Colonic mucosa (tissue), 4 donors: ENCODE data around the gene EFCAB11. TPM values are rescaled to one million over a fixed set of nuclear protein-coding genes. Genes with fewer than 3 reads are reported as not detected.

Experiments
- DNase-seq: peaks from one replicate; pipeline ENCODE4 v3.0.0-alpha.2; 2020
- H3K27ac ChIP-seq: fragments of 200-600 bp; one replicate; pipeline ENCODE4 v1.8.0; 2021
- H3K27me3 ChIP-seq: fragments of 200-600 bp; one replicate; pipeline ENCODE4 v1.8.0; 2021
- H3K36me3 ChIP-seq: fragments of 200-600 bp; one replicate; pipeline ENCODE4 v1.8.0; 2021
- H3K4me1 ChIP-seq: fragments of 200-600 bp; one replicate; pipeline ENCODE4 v1.8.0; 2021; ENCODE audit warnings: mild to moderate bottlenecking
- H3K4me3 ChIP-seq: fragments of 200-600 bp; one replicate; pipeline ENCODE4 v1.8.0; 2021
- H3K9ac ChIP-seq, 2 donors: one replicate each; pipeline ENCODE4 v1.7.0; 2013; ENCODE audit warnings: control low read depth in 2 of 2, low read depth in 2 of 2, low read length in 2 of 2
- H3K9me3 ChIP-seq: fragments of 200-600 bp; one replicate; pipeline ENCODE4 v1.8.0; 2021
- CTCF ChIP-seq: fragments of 200-600 bp; IDR thresholded peaks from one replicate; pipeline ENCODE4 v1.8.0; 2022; ENCODE audit warnings: antibody characterized with exemption, mild to moderate bottlenecking
- intact Hi-C: fragments of 100-400 bp; cut with DNase I; formaldehyde crosslinking; loops from one replicate; pipeline ENCODE4 v1.14.1; 2022
- total RNA-seq, 2 donors: library from RNA; stranded (reverse); fragmentation: NEBNext Ultra II Directional in 1 of 2; extraction: Animal tissue kit (Norgen Biotek cat#: 25700) in 1 of 2; gene quantifications; one replicate each; pipeline ENCODE4 v1.2.1, GENCODE V29; 2021
- donor health status: healthy.
- donor health status: DM: no; HTN: no; CAD: no.
- donor health status: DM: no; HTN: no; CAD: no.

The EFCAB11 gene
- total RNA-seq, 2 donors from 2014 or later: 12.1 to 14.1 TPM

GRCh38 chr14:89765346-89765745 is 189.2 kb downstream of the EFCAB11 start:
- Histone ChIP-seq H3K27ac (no peak overlapping the region), H3K9me3 (no peaks in the 10 kb centered on the region), H3K4me3 (no peak overlapping the region), H3K4me1 (no peaks in the 10 kb centered on the region), H3K27me3 (no peaks in the 10 kb centered on the region), H3K9ac (no peak overlapping the region), H3K36me3 (no peaks in the 10 kb centered on the region)
- no peak for TF ChIP-seq CTCF
- intact Hi-C loops: loop anchor here (10.0 kb wide), 1 partner anchor 591 kb away; no protein-coding TSS in a partner anchor
- DNase-seq: no peak

DNA sequence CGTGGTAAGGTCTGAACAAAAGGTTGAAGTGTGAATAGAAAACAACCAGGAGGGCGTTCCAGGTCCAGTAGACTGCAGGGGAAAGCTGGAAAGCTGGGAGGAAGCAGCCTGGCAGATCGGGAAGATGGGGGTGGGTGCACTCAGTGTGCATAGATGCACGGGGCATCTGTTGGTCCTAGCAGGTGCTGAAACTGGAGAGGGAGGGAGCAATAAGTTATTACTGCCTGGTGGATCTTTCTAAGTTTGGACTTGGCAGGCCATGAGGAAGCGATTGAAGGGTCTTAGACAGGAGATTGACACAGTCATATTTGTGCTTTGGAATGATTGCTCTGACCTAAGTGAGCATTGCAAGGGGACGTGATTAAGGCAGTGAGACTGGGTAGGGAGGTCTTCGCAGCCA is 194.4 kb downstream of the EFCAB11 start:
- Histone ChIP-seq H3K4me1 (no peaks in the 10 kb centered on the region), H3K27me3 (no peaks in the 10 kb centered on the region), H3K4me3 (no peak overlapping the region), H3K9ac (no peak overlapping the region), H3K9me3 (no peaks in the 10 kb centered on the region), H3K36me3 (no peaks in the 10 kb centered on the region), H3K27ac (no peak overlapping the region)
- no peak for DNase-seq
- intact Hi-C loops: loop anchor here (10.0 kb wide), 1 partner anchor 585 kb away; no protein-coding TSS in a partner anchor
- no peak for TF ChIP-seq CTCF

DNA sequence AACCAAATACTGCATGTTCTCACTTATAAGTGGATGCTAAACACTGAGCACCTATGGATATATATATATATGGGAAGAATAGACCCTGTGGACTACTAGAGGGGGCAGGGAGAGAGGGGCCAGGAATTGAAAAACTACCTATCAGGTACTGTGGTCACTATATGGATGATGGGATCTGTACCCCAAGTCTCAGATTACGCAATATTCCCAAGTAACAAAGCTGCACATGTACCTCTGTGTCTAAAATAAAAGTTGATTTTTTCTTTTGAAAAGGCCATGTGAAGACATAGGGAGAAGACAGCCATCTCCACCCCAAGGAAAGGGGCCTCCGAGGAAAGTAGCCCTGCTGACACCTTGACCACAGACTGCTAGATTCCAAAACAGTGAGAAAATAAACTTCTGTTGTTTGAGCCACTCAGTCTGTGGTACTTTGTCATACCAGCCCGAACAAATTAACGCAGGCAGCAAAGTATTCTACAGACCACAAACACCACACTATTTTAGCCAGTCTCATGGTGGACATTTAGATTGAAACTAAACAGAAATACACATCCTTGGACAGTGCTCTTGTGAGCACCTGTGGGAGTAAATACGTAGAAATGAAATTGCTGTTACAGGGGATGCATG is 197.1 kb downstream of the EFCAB11 start:
- intact Hi-C loops: no loop called here
- no peak for TF ChIP-seq CTCF
- Histone ChIP-seq H3K27ac (no peak overlapping the region), H3K9me3 (no peaks in the 10 kb centered on the region), H3K36me3 (no peaks in the 10 kb centered on the region), H3K4me1 (no peaks in the 10 kb centered on the region), H3K9ac (no peak overlapping the region), H3K4me3 (no peak overlapping the region), H3K27me3 (no peaks in the 10 kb centered on the region)
- DNase-seq: no peak

- no peak overlapping the region for H3K4me3 ChIP-seq
- no peak overlapping the region for H3K9ac ChIP-seq
- TF ChIP-seq CTCF: no peak
- H3K9me3 ChIP-seq: no peaks in the 10 kb centered on the region
- intact Hi-C loops: no loop called here
- peak; percentile 23 for DNase-seq
- H3K27me3 ChIP-seq: no peaks in the 10 kb centered on the region
- H3K4me1 ChIP-seq: no peaks in the 10 kb centered on the region
- no peak overlapping the region for H3K27ac ChIP-seq
- H3K36me3 ChIP-seq: no peaks in the 10 kb centered on the region
Observed at GRCh38 chr14:89755816-89756215, 198.7 kb downstream of the EFCAB11 start.

DNA sequence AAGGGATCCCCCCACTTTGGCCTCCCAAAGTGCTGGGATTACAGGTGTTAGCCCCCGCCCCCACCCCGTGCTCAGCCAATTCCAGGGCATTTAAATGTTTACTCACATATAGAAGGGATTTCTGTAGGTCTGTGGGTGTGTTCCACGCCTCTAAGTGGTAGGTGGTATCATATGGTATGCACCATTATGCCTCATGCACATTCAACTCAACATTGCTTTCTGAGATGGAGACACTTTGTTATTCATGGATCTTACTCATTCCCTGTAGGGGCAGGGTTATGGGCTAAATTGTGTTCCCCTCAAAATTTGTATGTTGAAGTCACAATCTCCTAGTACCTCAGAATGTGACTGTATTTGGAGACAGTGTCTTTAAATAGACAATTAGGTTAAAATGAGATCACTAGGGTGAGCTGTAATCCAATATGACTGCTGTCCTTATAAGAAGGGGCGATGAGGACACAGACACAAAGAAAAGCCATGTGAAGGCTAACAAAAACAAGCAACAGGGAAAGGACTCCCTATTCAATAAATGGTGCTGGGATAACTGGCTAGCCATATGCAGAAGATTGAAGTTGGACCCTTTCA is 200.6 kb downstream of the EFCAB11 start:
- H3K36me3 ChIP-seq: no peaks in the 10 kb centered on the region
- H3K9me3 ChIP-seq: no peaks in the 10 kb centered on the region
- no peak overlapping the region for H3K27ac ChIP-seq
- no peak overlapping the region for H3K4me3 ChIP-seq
- no peaks in the 10 kb centered on the region for H3K4me1 ChIP-seq
- no peak overlapping the region for H3K9ac ChIP-seq
- TF ChIP-seq CTCF: no peak
- H3K27me3 ChIP-seq: no peaks in the 10 kb centered on the region
- DNase-seq: no peak
- intact Hi-C loops: no loop called here
